Eye (tissue), 1 donor: ENCODE measurements around the gene FAF1.

Source experiments
- DNase-seq: peaks from one replicate; pipeline ENCODE4 v3.0.0-alpha.2; 2015

The FAF1 gene

GRCh38 chr1:50977575-50978143 lies 17.6 kb upstream of the FAF1 start:
- peak; percentile 60 for DNase-seq

- peak; percentile 68 for DNase-seq
These were observed 17.0 kb upstream of the FAF1 start for GRCh38 chr1:50976890-50977574.

- DNase-seq: peak; percentile 58
These were observed 16.2 kb upstream of the FAF1 start for GRCh38 chr1:50976111-50976889.

GRCh38 chr1:50975436-50975835 lies 15.4 kb upstream of the FAF1 start:
- DNase-seq: peak; percentile 27

- DNase-seq: peak; percentile 21
These were observed 14.5 kb upstream of the FAF1 start for GRCh38 chr1:50974618-50974935.

- DNase-seq: peak; percentile 21
These were observed 14.0 kb upstream of the FAF1 start for GRCh38 chr1:50973875-50974617.

- DNase-seq: peak; percentile 23
These were observed 13.2 kb upstream of the FAF1 start for GRCh38 chr1:50973255-50973654.

- peak; percentile 28 for DNase-seq
These were observed 12.7 kb upstream of the FAF1 start for GRCh38 chr1:50972766-50973165.

- peak; percentile 46 for DNase-seq
These were observed 11.8 kb upstream of the FAF1 start for GRCh38 chr1:50971748-50972305.

- DNase-seq: peak; percentile 56
These were observed 11.0 kb upstream of the FAF1 start for GRCh38 chr1:50970931-50971582.

- DNase-seq: no peak
These were observed 10.4 kb upstream of the FAF1 start for GRCh38 chr1:50970509-50970887.

- DNase-seq: peak; percentile 87
These were observed 9.8 kb upstream of the FAF1 start, which contains the start of gene CDKN2C for GRCh38 chr1:50969611-50970508. TSS of gene CDKN2C (plus strand) at chr1:50970245. CDS start at chr1:50970369, 124 bp downstream.

GRCh38 chr1:50968821-50969610 lies 8.9 kb upstream of the FAF1 start:
- DNase-seq: peak; percentile 77

- DNase-seq: peak; percentile 95
These were observed 8.2 kb upstream of the FAF1 start for GRCh38 chr1:50968158-50968820.

- DNase-seq: no peak
These were observed 7.5 kb upstream of the FAF1 start for GRCh38 chr1:50967416-50968157.

- no peak for DNase-seq
These were observed 6.9 kb upstream of the FAF1 start for GRCh38 chr1:50966991-50967390.

GRCh38 chr1:50964863-50965262 lies 4.8 kb upstream of the FAF1 start:
- DNase-seq: no peak

- DNase-seq: peak; percentile 56
These were observed 659 bp downstream of the FAF1 start for GRCh38 chr1:50959303-50959912.

- no peak for DNase-seq
These were observed 5.0 kb downstream of the FAF1 start for GRCh38 chr1:50955116-50955515.
